IPS DF 6.9 (cell line): ENCODE results near the gene ALPG.
"Not testable (repeated sequence)": the region's sequence is repeated elsewhere in the genome, so short reads cannot be mapped to it uniquely, and the experiment has no call there.

Experiments used
- DNase-seq: peaks from one replicate; pipeline ENCODE4 v3.0.0-alpha.2; 2013; ENCODE audit warnings: low read depth, low spot score
- H3K27ac ChIP-seq: one replicate; pipeline ENCODE4 v1.5.1; 2013; ENCODE audit warnings: low read length, control low read depth
- H3K27me3 ChIP-seq: 2 replicates; pipeline ENCODE4 v1.6.1; 2013; ENCODE audit warnings: mild to moderate bottlenecking, low read length; ENCODE audit not compliant: control insufficient read depth, insufficient read depth
- H3K36me3 ChIP-seq: 2 replicates; pipeline ENCODE4 v1.6.1; 2013; ENCODE audit warnings: low read length; ENCODE audit not compliant: control insufficient read depth, insufficient read depth
- H3K4me1 ChIP-seq: 2 replicates; pipeline ENCODE4 v1.6.1; 2013; ENCODE audit warnings: low read length; ENCODE audit not compliant: control insufficient read depth, insufficient read depth
- H3K4me3 ChIP-seq: 2 replicates; pipeline ENCODE4 v1.5.1; 2013; ENCODE audit warnings: mild to moderate bottlenecking, low read length
- H3K9me3 ChIP-seq: 2 replicates; pipeline ENCODE4 v1.6.1; 2013; ENCODE audit warnings: low read length, inconsistent platforms; ENCODE audit not compliant: control insufficient read depth, insufficient read depth
- WGBS: extraction: QIAGEN DNeasy Blood & Tissue Kit; methylation state at CpG from one replicate; pipeline ENCODE4 v1.1.7; 2013; ENCODE audit warnings: mixed read lengths, missing lambda C conversion rate; ENCODE audit not compliant: insufficient read length, insufficient coverage; 5-methylcytosine and 5-hydroxymethylcytosine counted together

Gene ALPG

GRCh38 chr2:232386740-232387450, 19.7 kb upstream of the ALPG start:
- Histone ChIP-seq H3K36me3 (no peaks in the 10 kb centered on the region), H3K9me3 (no peaks in the 10 kb centered on the region), H3K4me3 (peak overlapping the region; percentile 48; the same call in 1 of the 2 replicates), H3K27ac (no peak overlapping the region), H3K27me3 (peaks cover 30% of the 10 kb centered on the region), H3K4me1 (peaks cover 4% of the 10 kb centered on the region)
- DNase-seq = no peak
- no CpG with 5 or more reads among the region's 75 CpGs for WGBS

GRCh38 chr2:232387451-232388171, 19.0 kb upstream of the ALPG start:
- peak overlapping the region; percentile 48; the same call in 1 of the 2 replicates for H3K4me3 ChIP-seq
- H3K36me3 ChIP-seq = no peaks in the 10 kb centered on the region
- no CpG with 5 or more reads among the region's 50 CpGs for WGBS
- H3K9me3 ChIP-seq = no peaks in the 10 kb centered on the region
- no peak overlapping the region for H3K27ac ChIP-seq
- peaks cover 29% of the 10 kb centered on the region for H3K27me3 ChIP-seq
- DNase-seq = no peak
- peaks cover 3% of the 10 kb centered on the region; the same call in 1 of the 2 replicates for H3K4me1 ChIP-seq

- Histone ChIP-seq H3K27me3 (peaks cover 29% of the 10 kb centered on the region), H3K36me3 (no peaks in the 10 kb centered on the region), H3K4me1 (peaks cover 3% of the 10 kb centered on the region; the same call in 1 of the 2 replicates), H3K27ac (no peak overlapping the region), H3K9me3 (no peaks in the 10 kb centered on the region), H3K4me3 (peak overlapping the region; percentile 48; the same call in 1 of the 2 replicates)
- no CpG with 5 or more reads among the region's 42 CpGs for WGBS
- DNase-seq = no peak
These were observed 18.2 kb upstream of the ALPG start for GRCh38 chr2:232388324-232388891.

- peaks cover 3% of the 10 kb centered on the region; the same call in 1 of the 2 replicates for H3K4me1 ChIP-seq
- no peaks in the 10 kb centered on the region for H3K36me3 ChIP-seq
- no peak for DNase-seq
- no CpG with 5 or more reads among the region's 6 CpGs for WGBS
- peaks cover 26% of the 10 kb centered on the region for H3K27me3 ChIP-seq
- no peak overlapping the region for H3K27ac ChIP-seq
- no peak overlapping the region for H3K4me3 ChIP-seq
- H3K9me3 ChIP-seq = no peaks in the 10 kb centered on the region
These were observed 17.3 kb upstream of the ALPG start for GRCh38 chr2:232389327-232389726.

- no CpG with 5 or more reads among the region's 3 CpGs for WGBS
- H3K27ac ChIP-seq = no peak overlapping the region
- H3K27me3 ChIP-seq = peaks cover 23% of the 10 kb centered on the region
These were observed 16.0 kb upstream of the ALPG start for GRCh38 chr2:232390661-232391060.

GRCh38 chr2:232393556-232393955, 13.1 kb upstream of the ALPG start:
- no peak for DNase-seq
- H3K4me1 ChIP-seq = peaks cover 3% of the 10 kb centered on the region; the same call in 1 of the 2 replicates
- H3K27me3 ChIP-seq = peaks cover 6% of the 10 kb centered on the region
- no peaks in the 10 kb centered on the region for H3K9me3 ChIP-seq
- no peak overlapping the region for H3K27ac ChIP-seq
- H3K4me3 ChIP-seq = no peak overlapping the region
- H3K36me3 ChIP-seq = no peaks in the 10 kb centered on the region
- no CpG with 5 or more reads among the region's 8 CpGs for WGBS

More at GRCh38 chr2:232390661-232391060, 16.0 kb upstream of the ALPG start:
- Histone ChIP-seq H3K4me3 (no peak overlapping the region), H3K36me3 (no peaks in the 10 kb centered on the region), H3K9me3 (no peaks in the 10 kb centered on the region), H3K4me1 (peaks cover 3% of the 10 kb centered on the region; the same call in 1 of the 2 replicates)
- no peak for DNase-seq

GRCh38 chr2:232394431-232394830, 12.2 kb upstream of the ALPG start:
- not testable (repeated sequence) for DNase-seq, H3K27me3 ChIP-seq, H3K36me3 ChIP-seq, H3K27ac ChIP-seq, H3K4me3 ChIP-seq, H3K9me3 ChIP-seq, H3K4me1 ChIP-seq
- WGBS = no CpG with 5 or more reads among the region's 7 CpGs

- H3K36me3 ChIP-seq = no peaks in the 10 kb centered on the region
- no peaks in the 10 kb centered on the region for H3K4me1 ChIP-seq
- no peaks in the 10 kb centered on the region for H3K27me3 ChIP-seq
- H3K27ac ChIP-seq = no peak overlapping the region
- H3K9me3 ChIP-seq = no peaks in the 10 kb centered on the region
- no peak for DNase-seq
- no peak overlapping the region for H3K4me3 ChIP-seq
- no CpG with 5 or more reads among the region's 1 CpG for WGBS
These were observed 11.1 kb upstream of the ALPG start for GRCh38 chr2:232395586-232395985.

GRCh38 chr2:232396683-232397082, 10.0 kb upstream of the ALPG start:
- Histone ChIP-seq H3K9me3 (no peaks in the 10 kb centered on the region), H3K4me1 (no peaks in the 10 kb centered on the region), H3K36me3 (no peaks in the 10 kb centered on the region), H3K27me3 (no peaks in the 10 kb centered on the region), H3K27ac (no peak overlapping the region), H3K4me3 (no peak overlapping the region)
- WGBS = 100% methylated on average over 1 of the region's 2 CpGs
- DNase-seq = no peak

GRCh38 chr2:232398293-232399034, 8.2 kb upstream of the ALPG start:
- no peaks in the 10 kb centered on the region for H3K27me3 ChIP-seq

More at GRCh38 chr2:232398293-232399034, 8.2 kb upstream of the ALPG start:
- Histone ChIP-seq H3K27ac (no peak overlapping the region), H3K4me1 (no peaks in the 10 kb centered on the region), H3K4me3 (no peak overlapping the region), H3K9me3 (no peaks in the 10 kb centered on the region), H3K36me3 (no peaks in the 10 kb centered on the region)
- no peak for DNase-seq
- WGBS = no CpG with 5 or more reads among the region's 5 CpGs
